GM10266 (cell line): ENCODE results near the gene PRSS48.
"Not testable (repeated sequence)": the region's sequence is repeated elsewhere in the genome, so short reads cannot be mapped to it uniquely, and the experiment has no call there.

Experiments used
- DNase-seq: peaks from one replicate; pipeline ENCODE4 v3.0.0; 2012; ENCODE audit errors: extremely low spot score
- TF ChIP-seq, protein P1 (sequence below): IDR thresholded peaks from 2 replicates; pipeline ENCODE4 v1.5.1; 2012; ENCODE audit warnings: mild to moderate bottlenecking, low read depth; ENCODE audit not compliant: control insufficient read depth, insufficient read depth; ENCODE audit errors: missing control alignments

Gene PRSS48

DNA sequence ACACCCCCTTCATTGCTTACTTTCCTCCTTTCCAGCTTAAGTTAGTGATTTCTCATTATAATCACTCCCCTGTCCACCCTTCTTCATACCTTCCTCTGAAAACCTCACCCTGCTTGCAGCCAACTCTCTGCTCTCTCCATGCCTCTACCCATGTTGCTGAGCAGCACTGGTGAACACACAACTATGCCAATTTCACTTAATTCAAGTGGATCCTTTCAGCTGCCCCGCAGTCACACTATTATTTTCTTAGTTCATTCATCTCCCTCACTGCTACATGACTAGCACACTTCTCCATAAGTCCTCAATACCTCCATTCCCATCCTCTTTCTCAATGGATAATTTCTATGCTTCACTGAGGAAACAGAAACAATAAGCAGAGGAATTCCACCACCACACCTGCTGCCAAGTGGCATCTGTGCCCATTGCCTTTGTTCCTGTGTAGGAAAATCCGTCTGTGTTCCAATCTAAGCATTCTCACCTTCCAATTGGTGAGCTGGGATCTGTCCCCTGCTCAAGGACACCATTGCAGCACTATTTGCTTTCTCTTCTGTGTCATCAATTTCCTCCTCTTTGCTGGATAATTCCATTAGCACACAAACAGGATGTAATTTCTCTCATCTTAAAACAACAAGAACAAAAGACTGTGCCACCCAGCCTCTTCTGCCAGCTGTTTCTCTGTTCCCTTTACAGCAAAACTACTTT is 25.2 kb upstream of the PRSS48 start:
- TF ChIP-seq, protein P1, sequence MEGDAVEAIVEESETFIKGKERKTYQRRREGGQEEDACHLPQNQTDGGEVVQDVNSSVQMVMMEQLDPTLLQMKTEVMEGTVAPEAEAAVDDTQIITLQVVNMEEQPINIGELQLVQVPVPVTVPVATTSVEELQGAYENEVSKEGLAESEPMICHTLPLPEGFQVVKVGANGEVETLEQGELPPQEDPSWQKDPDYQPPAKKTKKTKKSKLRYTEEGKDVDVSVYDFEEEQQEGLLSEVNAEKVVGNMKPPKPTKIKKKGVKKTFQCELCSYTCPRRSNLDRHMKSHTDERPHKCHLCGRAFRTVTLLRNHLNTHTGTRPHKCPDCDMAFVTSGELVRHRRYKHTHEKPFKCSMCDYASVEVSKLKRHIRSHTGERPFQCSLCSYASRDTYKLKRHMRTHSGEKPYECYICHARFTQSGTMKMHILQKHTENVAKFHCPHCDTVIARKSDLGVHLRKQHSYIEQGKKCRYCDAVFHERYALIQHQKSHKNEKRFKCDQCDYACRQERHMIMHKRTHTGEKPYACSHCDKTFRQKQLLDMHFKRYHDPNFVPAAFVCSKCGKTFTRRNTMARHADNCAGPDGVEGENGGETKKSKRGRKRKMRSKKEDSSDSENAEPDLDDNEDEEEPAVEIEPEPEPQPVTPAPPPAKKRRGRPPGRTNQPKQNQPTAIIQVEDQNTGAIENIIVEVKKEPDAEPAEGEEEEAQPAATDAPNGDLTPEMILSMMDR, result no peak
- no peak for DNase-seq

DNA sequence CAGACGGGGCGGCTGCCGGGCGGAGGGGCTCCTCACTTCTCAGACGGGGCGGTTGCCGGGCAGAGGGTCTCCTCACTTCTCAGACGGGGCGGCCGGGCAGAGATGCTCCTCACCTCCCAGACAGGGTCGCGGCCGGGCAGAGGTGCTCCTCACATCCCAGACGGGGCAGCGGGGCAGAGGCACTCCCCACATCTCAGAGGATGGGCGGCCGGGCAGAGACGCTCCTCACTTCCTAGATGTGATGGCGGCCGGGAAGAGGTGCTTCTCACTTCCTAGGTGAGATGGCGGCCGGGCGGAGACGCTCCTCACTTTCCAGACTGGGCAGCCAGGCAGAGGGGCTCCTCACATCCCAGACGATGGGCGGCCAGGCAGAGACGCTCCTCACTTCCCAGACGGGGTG is 21.7 kb upstream of the PRSS48 start:
- DNase-seq, result not testable (repeated sequence)

DNA sequence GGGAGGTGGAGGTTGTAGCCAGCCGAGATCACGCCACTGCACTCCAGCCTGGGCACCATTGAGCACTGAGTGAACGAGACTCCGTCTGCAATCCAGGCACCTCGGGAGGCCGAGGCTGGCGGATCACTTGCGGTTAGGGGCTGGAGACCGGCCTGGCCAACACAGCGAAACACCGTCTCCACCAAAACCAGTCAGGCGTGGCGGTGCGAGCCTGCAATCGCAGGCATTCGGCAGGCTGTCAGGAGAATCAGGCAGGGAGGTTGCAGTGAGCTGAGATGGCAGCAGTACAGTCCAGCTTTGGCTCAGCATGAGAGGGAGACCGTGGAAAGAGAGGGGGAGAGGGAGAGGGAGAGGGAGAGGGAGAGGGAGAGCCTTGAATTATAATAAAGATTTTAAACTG is 21.3 kb upstream of the PRSS48 start:
- DNase-seq, result not testable (repeated sequence)

DNA sequence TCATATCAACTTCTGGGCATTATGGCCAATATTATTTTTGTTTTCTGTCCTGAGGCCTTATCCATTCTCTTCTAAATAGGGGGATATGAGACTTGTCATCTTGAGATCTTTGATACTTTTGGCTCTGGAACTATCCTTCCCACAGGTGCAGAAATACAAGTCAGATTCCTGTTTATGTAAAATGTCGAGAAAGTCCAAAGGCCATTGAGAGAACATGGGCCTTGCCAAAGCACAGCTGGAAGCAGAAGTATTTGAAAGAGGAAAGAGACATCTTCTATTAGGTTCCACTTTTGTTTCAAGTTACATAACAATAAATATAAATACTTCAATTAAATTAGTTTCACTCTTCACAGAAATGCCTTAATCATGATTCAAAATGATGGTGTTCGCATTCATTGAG is 20.8 kb upstream of the PRSS48 start:
- TF ChIP-seq, protein P1, result no peak

DNA sequence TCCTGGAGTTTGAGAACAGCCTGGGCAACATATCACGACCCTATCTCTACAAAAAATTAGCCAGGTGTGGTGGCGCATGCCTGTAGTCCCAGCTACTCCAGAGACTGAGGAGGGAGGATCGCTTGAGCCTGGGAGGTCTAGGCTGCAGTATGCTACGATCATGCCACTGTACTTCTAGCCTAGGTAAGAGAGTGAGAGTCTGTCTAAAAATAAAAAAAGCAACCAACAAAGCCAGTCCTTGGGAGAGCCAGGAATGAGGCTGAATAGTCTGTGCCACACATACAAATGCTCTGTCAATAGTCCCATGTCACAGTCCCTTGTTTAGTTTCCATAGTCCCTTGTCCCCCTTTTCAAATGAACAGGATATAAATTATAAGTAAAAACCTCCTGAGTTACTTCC is 19.3 kb upstream of the PRSS48 start:
- no peak for DNase-seq
- TF ChIP-seq, protein P1, result no peak

More for the DNA sequence above, 20.8 kb upstream of the PRSS48 start:
- no peak for DNase-seq

DNA sequence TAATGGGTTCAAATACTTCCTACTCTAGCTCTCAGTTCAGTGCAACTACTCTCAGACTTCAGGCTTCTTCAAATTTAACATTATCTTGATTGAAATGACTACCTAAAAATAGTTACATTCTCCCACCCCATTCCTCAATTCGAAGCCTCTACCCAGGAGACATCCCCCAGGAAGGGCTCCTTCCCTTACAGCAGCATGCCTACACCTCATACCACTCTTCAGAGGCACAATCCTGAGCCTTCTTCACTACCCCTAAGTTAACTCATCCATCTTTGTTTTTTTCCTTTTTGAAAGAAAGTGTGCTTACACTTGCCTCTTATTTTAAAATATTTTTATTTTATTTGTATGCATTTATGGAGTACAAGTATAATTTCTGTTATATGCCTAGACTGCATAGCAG is 17.2 kb upstream of the PRSS48 start:
- no peak for DNase-seq
- TF ChIP-seq, protein P1, result no peak

DNA sequence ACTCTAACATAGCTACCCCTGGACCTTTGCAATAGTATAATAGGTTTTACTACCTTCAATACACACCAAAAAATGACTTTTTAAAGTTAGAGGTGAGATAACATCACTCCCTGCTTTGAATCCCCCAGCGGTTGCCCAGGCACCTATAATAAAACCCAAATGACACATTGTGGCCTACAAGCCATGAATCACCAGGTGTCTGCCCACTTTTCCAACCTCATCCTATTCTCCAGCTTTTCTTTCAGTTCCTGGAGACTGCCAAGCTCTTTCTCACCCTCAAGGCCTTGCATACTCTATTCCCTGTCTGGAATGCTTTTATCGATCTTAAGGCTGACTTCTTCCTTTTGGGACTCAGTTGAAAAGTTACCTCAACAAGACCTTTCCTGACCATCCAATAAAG is 16.4 kb upstream of the PRSS48 start:
- TF ChIP-seq, protein P1, result no peak

DNA sequence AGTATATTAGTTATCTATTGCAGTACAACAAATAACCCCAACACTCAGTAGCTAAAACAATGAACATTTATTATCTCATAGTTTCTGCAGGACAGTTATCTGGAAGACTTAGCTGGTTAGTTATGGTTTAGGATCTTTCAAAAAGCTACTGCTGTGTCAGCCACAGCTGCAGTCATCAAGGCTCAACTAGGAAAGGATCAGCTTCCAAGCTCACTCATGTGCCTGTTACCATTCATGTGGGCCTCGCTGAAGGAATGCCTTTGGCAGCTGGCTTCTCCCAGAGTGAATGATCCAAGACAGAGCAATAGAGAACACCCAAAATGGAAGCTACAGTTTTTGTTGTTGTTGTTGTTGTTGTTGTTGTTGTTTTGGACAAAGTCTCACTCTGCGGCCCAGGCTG is 13.5 kb upstream of the PRSS48 start:
- DNase-seq, result no peak

More for the DNA sequence above, 16.4 kb upstream of the PRSS48 start:
- no peak for DNase-seq

More for the DNA sequence above, 13.5 kb upstream of the PRSS48 start:
- TF ChIP-seq, protein P1, result no peak
